Testis (tissue), 2 donors: ENCODE measurements around the gene TBC1D5.

ENCODE experiments used
- CTCF ChIP-seq, 3 experiments: fragments of 450-650 bp in 2 of 3; fragments of 200-600 bp in 1 of 3; sonication (generic) in 1 of 3; IDR thresholded peaks; one replicate each; pipeline ENCODE4 v1.5.1; 2016 to 2019; ENCODE audit warnings: antibody characterized with exemption in 3 of 3, mild to moderate bottlenecking in 2 of 3, moderate library complexity in 1 of 3
- POLR2A ChIP-seq: fragments of 450-650 bp; IDR thresholded peaks from one replicate; pipeline ENCODE4 v1.6.1; 2017; ENCODE audit warnings: antibody characterized with exemption, mild to moderate bottlenecking, moderate library complexity

- no peak for TF ChIP-seq CTCF (IDR thresholded peaks at IDR 0.05)
- no peak for TF ChIP-seq POLR2A
Observed at GRCh38 chr3:17422636-17423035, 319.8 kb downstream of the TBC1D5 start.
